ENCODE measurements around the gene TRIM28.

DNA sequence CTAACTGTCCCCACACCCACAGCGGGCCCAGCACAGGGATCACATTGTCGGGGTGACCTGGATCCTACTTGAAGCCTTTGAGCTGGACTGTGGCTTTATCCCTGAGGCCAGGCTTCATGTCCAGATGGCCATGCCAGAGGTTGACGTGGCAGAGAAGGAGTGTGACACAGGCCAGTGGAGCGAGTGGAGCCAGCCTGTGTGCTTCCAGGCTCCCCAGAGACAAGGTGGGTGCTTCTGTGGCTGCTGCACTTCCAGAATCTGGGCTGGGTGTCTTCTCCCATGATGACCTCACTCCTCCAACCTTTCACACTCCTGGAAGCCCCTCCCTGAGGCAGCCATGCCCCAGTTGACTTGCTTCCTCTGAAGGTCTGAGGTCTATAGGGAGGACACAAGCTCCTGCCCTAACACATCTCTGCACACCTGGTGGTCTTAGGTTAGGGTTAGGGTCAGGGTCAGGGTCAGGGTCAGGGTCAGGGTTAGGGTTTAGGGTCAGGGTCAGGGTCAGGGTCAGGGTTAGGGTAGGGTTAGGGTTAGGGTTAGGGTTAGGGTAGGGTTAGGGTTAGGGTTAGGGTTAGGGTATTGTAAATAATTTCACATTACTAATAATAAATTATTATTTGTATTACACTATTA is 42.4 kb downstream of the TRIM28 start:
- TF ChIP-seq, protein P1, sequence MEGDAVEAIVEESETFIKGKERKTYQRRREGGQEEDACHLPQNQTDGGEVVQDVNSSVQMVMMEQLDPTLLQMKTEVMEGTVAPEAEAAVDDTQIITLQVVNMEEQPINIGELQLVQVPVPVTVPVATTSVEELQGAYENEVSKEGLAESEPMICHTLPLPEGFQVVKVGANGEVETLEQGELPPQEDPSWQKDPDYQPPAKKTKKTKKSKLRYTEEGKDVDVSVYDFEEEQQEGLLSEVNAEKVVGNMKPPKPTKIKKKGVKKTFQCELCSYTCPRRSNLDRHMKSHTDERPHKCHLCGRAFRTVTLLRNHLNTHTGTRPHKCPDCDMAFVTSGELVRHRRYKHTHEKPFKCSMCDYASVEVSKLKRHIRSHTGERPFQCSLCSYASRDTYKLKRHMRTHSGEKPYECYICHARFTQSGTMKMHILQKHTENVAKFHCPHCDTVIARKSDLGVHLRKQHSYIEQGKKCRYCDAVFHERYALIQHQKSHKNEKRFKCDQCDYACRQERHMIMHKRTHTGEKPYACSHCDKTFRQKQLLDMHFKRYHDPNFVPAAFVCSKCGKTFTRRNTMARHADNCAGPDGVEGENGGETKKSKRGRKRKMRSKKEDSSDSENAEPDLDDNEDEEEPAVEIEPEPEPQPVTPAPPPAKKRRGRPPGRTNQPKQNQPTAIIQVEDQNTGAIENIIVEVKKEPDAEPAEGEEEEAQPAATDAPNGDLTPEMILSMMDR (conservative IDR thresholded peaks at IDR 0.05 in 1 of 2, IDR thresholded peaks at IDR 0.05 in 1 of 2; ENCODE audit: low read depth in 1 of 2, low read length in 2 of 2): no peak
- TF ChIP-seq EZH2 (IDR thresholded peaks at IDR 0.05; ENCODE audit: low read length, missing control alignments): no peak
